SU-DHL-6 (cell line): ENCODE results near the gene BEX3.

Source experiments
- H2AFZ ChIP-seq: fragments of 200-600 bp; sonication (generic); 2 replicates; pipeline ENCODE4 v1.6.1; 2014; ENCODE audit warnings: low read depth, mild to moderate bottlenecking, moderate library complexity, mixed read lengths, antibody characterized with exemption, low read length; ENCODE audit not compliant: severe bottlenecking
- H3F3A ChIP-seq: fragments of 200-600 bp; shearing (Covaris generic); 2 replicates; pipeline ENCODE4 v1.6.0; 2016; ENCODE audit warnings: antibody characterized with exemption, mild to moderate bottlenecking; ENCODE audit not compliant: insufficient read depth
- H3K27ac ChIP-seq: fragments of 200-600 bp; sonication (generic); 2 replicates; pipeline ENCODE4 v1.5.1; 2016; ENCODE audit warnings: low read depth, mild to moderate bottlenecking, low read length, moderate library complexity, mixed read lengths
- H3K27me3 ChIP-seq: fragments of 200-600 bp; sonication (generic), shearing (Covaris generic); 2 replicates; pipeline ENCODE4 v1.6.0; 2014; ENCODE audit warnings: mild to moderate bottlenecking, low read length
- H3K36me3 ChIP-seq: fragments of 200-600 bp; sonication (generic); 2 replicates; pipeline ENCODE4 v1.6.1; 2014; ENCODE audit warnings: mild to moderate bottlenecking, low read length, mixed read lengths
- H3K4me2 ChIP-seq: fragments of 300-600, 200-600 bp; shearing (Covaris generic), sonication (generic); 2 replicates; pipeline ENCODE4 v1.6.0; 2014; ENCODE audit warnings: low read length, low read depth, mild to moderate bottlenecking; ENCODE audit not compliant: poor library complexity, severe bottlenecking
- H3K4me3 ChIP-seq: fragments of 200-600 bp; sonication (generic); 2 replicates; pipeline ENCODE4 v1.5.1; 2014; ENCODE audit warnings: antibody characterized with exemption, low read length, mild to moderate bottlenecking, mixed read lengths; ENCODE audit not compliant: insufficient read depth, poor library complexity, severe bottlenecking
- H3K79me2 ChIP-seq: fragments of 200-600 bp; sonication (generic); 2 replicates; pipeline ENCODE4 v1.6.1; 2014; ENCODE audit warnings: mild to moderate bottlenecking, low read length, moderate library complexity; ENCODE audit not compliant: insufficient read depth
- H3K9ac ChIP-seq: fragments of 200-600 bp; sonication (generic); 2 replicates; pipeline ENCODE4 v1.7.0; 2014; ENCODE audit warnings: mild to moderate bottlenecking, low read length
- H3K9me2 ChIP-seq: fragments of 200-600 bp; sonication (generic); replicated peaks from 2 replicates; pipeline ENCODE4 v1.6.1; 2014; ENCODE audit warnings: low read length; ENCODE audit not compliant: insufficient read depth
- H3K9me3 ChIP-seq: fragments of 200-600 bp; sonication (generic); 2 replicates; pipeline ENCODE4 v1.6.1; 2014; ENCODE audit warnings: low read length, mixed read lengths; ENCODE audit not compliant: insufficient read depth
- H4K20me1 ChIP-seq: fragments of 200-600 bp; sonication (generic); 2 replicates; pipeline ENCODE4 v1.6.1; 2014; ENCODE audit warnings: low read depth, mild to moderate bottlenecking, antibody characterized with exemption, low read length, moderate library complexity, mixed read lengths
- EZH2phosphoT487 ChIP-seq: fragments of 200-600 bp; sonication (generic), shearing (Covaris generic); conservative IDR thresholded peaks from 2 replicates; pipeline ENCODE4 v1.6.1; 2018; ENCODE audit warnings: mild to moderate bottlenecking, antibody characterized with exemption, low read length, moderate library complexity, mixed read lengths
- TF ChIP-seq, protein P1 (sequence below): fragments of 200-600 bp; sonication (generic); IDR thresholded peaks from one replicate; pipeline ENCODE4 v1.5.1; 2017; ENCODE audit warnings: antibody characterized with exemption, mild to moderate bottlenecking, low read length, moderate library complexity; ENCODE audit not compliant: insufficient read depth, poor library complexity, severe bottlenecking

Gene BEX3

DNA sequence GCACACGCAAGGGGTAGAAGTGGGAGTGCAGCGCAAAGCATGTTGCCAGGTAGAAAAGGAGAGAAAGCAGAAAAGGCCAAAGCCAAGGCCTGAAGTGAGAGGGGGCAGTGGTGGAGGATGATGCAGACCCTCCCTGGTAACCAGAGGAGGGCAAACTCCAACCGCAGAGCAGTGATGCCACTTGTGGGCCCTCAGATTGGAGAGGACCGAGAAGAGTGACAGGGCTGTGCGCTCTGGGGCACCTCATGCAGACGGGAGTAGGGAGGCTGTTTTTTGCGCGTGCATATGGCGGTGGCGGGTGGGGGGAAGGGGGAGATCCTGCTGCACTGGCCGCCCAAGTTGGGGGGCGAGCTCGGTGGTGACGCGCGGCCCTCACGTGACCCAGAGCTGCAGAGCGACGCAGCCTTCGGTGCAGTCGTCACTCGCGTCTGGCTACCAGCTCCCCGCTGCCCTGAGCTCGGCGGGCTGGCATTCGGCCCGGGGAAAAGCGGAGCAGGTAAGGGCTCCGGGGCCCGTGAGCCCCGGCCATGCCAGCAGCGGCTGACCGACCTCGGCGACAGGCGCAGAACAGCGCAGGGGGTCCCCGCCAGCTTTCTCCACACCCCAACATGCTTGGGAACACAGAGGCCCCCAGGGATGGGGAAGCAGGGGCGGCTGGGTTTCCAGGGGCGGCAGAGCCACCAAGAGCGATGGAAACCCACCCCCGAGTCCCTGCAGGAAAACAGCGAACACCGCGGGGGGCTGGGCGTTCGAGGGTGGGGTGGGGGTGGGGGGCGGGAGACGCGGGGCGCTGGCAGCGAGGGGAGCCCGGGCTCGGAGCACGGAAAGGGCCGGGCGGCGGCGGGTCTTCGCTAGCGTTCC lies at the start of gene BEX3:
Gene BEX3, plus strand, starts transcription at position 421 of the 861 bp plus-strand sequence. CDS start 984 bp downstream, outside the sequence.
- H3K4me2 ChIP-seq = no peak within 1 kb of the TSS
- no peaks in the 10 kb centered on the region for H3K9me2 ChIP-seq
- no peaks in the 10 kb centered on the region for H3F3A ChIP-seq
- no peaks in the 10 kb centered on the region for H4K20me1 ChIP-seq
- no peak within 1 kb of the TSS for H3K27ac ChIP-seq
- TF ChIP-seq, protein P1, sequence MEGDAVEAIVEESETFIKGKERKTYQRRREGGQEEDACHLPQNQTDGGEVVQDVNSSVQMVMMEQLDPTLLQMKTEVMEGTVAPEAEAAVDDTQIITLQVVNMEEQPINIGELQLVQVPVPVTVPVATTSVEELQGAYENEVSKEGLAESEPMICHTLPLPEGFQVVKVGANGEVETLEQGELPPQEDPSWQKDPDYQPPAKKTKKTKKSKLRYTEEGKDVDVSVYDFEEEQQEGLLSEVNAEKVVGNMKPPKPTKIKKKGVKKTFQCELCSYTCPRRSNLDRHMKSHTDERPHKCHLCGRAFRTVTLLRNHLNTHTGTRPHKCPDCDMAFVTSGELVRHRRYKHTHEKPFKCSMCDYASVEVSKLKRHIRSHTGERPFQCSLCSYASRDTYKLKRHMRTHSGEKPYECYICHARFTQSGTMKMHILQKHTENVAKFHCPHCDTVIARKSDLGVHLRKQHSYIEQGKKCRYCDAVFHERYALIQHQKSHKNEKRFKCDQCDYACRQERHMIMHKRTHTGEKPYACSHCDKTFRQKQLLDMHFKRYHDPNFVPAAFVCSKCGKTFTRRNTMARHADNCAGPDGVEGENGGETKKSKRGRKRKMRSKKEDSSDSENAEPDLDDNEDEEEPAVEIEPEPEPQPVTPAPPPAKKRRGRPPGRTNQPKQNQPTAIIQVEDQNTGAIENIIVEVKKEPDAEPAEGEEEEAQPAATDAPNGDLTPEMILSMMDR = no peak
- TF ChIP-seq EZH2phosphoT487 = no peak
- H3K79me2 ChIP-seq = no peaks in the 10 kb centered on the region
- H3K4me3 ChIP-seq = no peak within 1 kb of the TSS
- H3K9me3 ChIP-seq = no peaks in the 10 kb centered on the region
- no peak within 1 kb of the TSS for H2AFZ ChIP-seq
- H3K9ac ChIP-seq = no peak within 1 kb of the TSS
- H3K27me3 ChIP-seq = no peaks in the 10 kb centered on the region
- H3K36me3 ChIP-seq = no peaks in the 10 kb centered on the region

DNA sequence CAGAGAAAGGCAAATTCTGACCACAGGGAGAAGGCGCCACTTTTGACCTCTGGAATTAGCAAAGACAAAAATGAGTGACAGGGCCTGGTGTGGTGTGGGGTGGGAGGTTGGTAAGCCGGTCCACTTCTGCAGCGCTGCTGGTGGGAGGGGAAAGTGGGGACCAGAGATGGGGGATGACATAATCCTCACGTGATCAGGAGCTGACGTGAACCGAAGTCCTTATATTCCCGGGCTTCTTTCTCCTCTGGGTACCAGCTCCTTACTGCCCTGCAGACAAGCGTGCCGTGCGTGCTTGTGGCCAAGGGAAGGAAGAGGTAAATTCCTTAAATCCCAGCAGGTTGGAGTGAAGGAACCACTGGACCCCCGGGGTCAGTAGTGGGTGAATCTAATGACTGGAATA lies 46.3 kb upstream of the BEX3 start, which contains the start of gene TCEAL7:
Gene TCEAL7, plus strand, starts transcription at position 249 of the 400 bp plus-strand sequence. CDS start 1,165 bp downstream, outside the sequence.
- H3K9ac ChIP-seq = no peak within 1 kb of the TSS
- H3F3A ChIP-seq = no peaks in the 10 kb centered on the region
- H3K36me3 ChIP-seq = no peaks in the 10 kb centered on the region
- no peak within 1 kb of the TSS for H2AFZ ChIP-seq
- H4K20me1 ChIP-seq = no peaks in the 10 kb centered on the region
- TF ChIP-seq, protein P1 = no peak
- TF ChIP-seq EZH2phosphoT487 = no peak
- H3K27ac ChIP-seq = no peak within 1 kb of the TSS
- no peak within 1 kb of the TSS for H3K4me3 ChIP-seq
- H3K9me3 ChIP-seq = no peaks in the 10 kb centered on the region
- no peaks in the 10 kb centered on the region for H3K79me2 ChIP-seq
- H3K4me2 ChIP-seq = no peak within 1 kb of the TSS
- no peaks in the 10 kb centered on the region for H3K27me3 ChIP-seq
- no peaks in the 10 kb centered on the region for H3K9me2 ChIP-seq

DNA sequence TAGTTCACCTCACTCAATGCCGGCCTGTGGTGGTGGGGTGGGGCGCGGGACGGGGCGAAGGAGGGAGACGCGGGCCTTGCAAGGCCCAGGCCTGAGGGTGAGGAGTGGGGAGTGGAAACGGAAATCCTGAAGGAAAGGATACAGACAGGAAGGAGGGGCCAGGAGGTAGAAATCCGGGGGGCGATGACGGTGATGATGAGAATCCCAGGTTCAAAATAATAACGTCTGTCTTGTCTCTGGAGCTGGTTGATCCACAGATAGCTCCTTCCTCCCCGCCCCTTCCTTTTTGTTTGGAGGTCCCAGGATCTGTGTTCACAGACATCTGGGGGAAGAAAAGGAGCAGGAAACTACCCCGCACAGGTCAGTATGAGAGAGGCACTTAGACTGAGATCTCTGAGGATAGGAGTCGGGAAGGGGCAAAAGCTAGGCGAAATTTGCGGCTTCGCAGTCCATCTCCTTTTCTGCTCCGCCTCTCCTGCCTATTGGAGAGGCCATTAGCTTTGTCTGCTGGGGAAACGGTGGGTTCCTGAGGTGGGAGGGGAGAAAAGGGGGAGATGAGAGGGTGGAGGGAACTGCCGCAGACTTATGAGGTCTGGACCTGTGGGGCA lies 45.6 kb upstream of the BEX3 start:
- H3K4me2 ChIP-seq = no peak overlapping the region
- no peaks in the 10 kb centered on the region for H3K79me2 ChIP-seq
- no peaks in the 10 kb centered on the region for H3K27me3 ChIP-seq
- TF ChIP-seq, protein P1 = no peak
- TF ChIP-seq EZH2phosphoT487 = no peak
- no peaks in the 10 kb centered on the region for H3F3A ChIP-seq
- no peak overlapping the region for H3K27ac ChIP-seq
- H2AFZ ChIP-seq = no peak overlapping the region
- no peaks in the 10 kb centered on the region for H3K9me3 ChIP-seq
- H3K4me3 ChIP-seq = no peak overlapping the region
- no peaks in the 10 kb centered on the region for H3K36me3 ChIP-seq
- no peaks in the 10 kb centered on the region for H4K20me1 ChIP-seq
- no peak overlapping the region for H3K9ac ChIP-seq
- no peaks in the 10 kb centered on the region for H3K9me2 ChIP-seq
